CD4-positive, alpha-beta T cell treated with Interleukin-17A for 4 hours (primary cell): ENCODE data around the gene PAX5.

Experiments used
- DNase-seq: peaks from one replicate; pipeline ENCODE4 v3.0.0-alpha.2; 2020; ENCODE audit warnings: mixed read lengths

Gene PAX5

DNA sequence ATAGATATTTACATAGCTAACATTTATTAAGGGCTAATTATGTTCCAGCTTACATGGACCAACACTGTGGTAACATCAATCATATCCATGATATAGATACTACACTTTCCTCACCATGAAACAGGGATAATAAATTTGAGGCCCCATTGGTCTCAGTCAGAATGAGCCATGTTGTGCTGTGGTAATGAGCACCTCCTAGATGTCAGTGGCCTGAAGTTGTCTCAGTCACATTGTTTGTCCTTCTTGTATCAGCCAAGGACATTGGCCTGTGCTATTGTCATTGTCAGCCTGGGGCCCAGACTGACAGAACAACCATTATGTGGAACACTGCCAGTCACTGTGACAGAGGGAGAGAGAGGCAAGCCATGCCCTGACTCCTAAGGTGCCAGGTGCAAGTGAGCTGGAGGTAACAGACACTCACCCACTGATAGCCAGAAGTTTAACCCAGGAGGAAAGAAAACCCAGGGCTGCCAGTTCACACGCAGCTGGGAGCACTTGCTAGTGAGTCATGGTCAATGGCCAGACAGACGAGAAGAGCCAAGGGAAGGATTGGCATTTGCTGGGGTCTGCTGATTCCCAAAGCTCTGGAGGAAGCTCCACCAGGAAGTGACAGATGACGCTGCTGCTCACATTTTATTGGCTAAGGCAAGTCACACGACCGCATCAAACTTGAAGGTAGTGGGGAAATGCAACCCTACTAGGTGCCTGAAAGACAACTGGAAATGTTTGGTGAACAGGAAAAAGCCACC, 237.2 kb downstream of the PAX5 start:
- no peak for DNase-seq

DNA sequence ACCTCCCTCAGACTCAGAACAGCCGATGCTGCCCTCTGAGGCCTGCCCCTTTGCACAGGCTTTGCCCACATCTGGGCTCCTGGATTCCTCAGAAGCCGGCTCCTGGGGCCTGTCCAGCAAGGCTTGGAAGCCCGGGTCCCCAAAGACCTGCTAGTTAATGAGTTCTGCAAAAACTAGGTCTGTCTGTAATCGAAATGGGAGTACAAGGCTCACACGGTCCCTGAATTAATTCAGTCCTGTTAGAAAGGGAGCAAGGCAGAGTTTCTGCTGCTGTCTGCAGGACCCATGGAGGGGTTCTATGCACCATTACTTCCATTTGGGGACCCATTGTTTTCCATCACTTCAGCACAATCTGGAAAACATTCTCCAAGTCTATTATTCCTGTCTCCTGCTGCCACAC, 239.6 kb downstream of the PAX5 start:
- DNase-seq, result no peak

DNA sequence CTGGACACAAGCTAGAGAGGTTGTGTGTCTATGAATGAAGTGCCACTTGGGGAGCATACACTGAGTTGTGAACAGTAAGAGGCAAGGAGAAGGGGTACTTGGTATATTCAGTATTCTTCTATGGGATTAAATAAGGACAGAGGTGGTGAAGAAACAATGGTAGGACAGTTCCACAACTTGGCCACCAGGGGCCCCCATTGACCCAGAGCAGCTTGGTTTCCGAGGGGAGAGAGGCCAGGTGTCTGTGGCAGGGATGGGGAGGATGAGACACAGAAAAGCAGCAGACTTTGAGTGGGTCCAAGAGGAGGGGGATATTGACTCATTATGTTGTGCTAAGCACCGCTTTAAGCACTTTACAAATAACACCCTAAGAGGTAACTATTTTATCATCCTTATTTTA, 240.8 kb downstream of the PAX5 start:
- DNase-seq, result no peak

DNA sequence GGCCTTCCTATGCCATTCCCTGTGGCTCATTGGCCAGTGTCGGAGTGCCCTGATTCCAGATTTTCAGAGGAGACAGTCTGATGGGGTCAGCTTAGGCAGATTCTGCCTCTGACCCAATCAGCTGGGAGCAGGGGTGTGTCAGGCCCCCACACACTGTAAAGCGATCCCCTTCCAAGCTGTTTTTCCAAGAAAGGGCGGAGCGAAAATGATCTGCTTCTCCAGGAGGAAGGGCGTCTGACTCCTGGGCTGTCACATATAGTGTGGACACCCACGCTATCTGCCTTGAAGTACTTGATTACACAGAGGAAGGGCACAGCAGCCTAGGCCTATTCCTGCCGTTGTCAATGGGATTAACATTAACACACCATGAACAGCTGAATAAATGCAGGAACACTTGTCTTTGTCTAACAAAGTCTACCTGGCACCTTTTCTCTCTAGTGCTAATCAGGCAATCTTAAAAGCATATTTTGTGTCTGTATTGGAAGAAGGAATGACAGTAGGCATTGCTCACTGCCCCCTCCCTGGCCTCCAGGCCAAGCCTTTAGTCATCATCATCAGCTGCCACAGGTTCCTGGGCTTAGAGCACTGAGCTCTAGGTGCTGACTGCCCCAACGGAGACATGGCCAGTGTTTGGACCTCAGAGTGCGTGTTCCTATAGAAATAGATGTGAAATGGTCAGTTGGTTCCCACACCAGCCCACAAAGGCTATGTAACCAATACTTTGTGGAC, 242.7 kb downstream of the PAX5 start:
- no peak for DNase-seq

DNA sequence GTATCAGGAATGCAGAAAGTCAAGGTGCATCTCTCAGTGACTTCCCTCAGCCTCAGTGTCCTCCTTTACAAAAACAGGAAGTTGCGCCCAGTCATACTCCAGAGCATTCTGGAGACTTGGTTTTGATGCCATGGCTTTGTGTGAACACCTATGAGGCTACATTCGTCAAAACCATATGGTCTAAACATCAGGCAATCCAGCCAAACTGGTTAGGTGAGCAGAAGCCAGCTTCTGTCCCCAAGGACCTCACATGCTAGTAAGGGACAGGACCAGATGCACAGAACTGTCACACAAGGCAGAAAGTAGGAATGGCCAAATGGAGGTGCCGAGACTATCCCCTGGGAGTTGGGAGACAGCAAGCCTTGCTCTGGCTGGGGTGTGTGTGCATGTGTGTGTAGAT, 244.2 kb downstream of the PAX5 start:
- DNase-seq, result no peak

DNA sequence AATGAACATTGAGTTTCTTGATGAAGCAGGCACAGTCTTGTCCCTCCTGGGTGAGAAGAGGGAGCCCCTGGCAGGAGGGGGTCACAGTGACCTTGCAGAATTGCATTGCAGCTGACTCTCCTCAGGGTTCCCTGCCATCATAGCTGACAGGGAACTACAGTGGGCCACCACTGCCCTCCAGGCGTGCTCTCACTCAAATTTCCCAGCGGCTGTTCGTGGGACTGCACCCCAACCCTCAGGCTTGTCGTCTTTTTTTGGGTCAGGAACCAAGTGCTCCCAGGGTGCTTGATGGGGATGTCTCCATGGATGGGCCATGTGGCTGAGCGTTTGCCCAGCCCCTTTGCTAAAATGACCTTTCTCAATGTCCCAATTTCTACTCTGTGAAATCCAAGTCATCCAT, 245.5 kb downstream of the PAX5 start:
- no peak for DNase-seq

DNA sequence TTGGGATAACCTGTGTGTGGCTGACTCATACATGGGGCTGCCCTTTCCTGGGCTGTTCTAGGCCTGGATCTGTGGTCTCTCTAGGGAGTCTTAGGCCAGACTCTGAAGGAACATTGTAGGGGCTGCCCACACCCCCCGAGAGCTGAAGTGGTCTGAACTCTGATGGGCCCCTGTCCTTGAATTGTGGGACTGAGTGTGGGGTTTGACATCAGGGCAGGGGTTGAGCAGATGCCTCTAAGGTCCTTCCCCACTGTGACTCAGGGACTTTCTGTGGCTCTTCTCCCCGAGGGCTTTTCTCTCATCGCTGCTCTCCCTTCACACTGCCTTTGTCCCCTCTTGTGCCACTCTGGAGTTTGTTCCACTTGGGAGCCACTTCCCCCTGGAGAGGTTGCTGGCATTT, 246.4 kb downstream of the PAX5 start:
- DNase-seq, result no peak
